Mesodermal cell (in vitro differentiated cells): ENCODE data around the gene PDIA5. TPM values are rescaled to one million over a fixed set of nuclear protein-coding genes. Genes with fewer than 3 reads are reported as not detected.

ENCODE experiments used
- H3K27ac ChIP-seq: 2 replicates; pipeline ENCODE4 v1.7.0; 2013; ENCODE audit warnings: mild to moderate bottlenecking, low read depth, low read length, moderate library complexity; ENCODE audit not compliant: severe bottlenecking
- H3K36me3 ChIP-seq: 2 replicates; pipeline ENCODE4 v1.7.1; 2013; ENCODE audit warnings: mild to moderate bottlenecking, low read length, moderate library complexity; ENCODE audit not compliant: control insufficient read depth, insufficient read depth
- H3K4me1 ChIP-seq: one replicate; pipeline ENCODE4 v1.7.1; 2013; ENCODE audit warnings: mild to moderate bottlenecking, low read length; ENCODE audit not compliant: insufficient read depth, control insufficient read depth, poor library complexity, severe bottlenecking
- H3K4me3 ChIP-seq: 2 replicates; pipeline ENCODE4 v1.7.0; 2013; ENCODE audit warnings: low read length, control low read depth, mild to moderate bottlenecking; ENCODE audit not compliant: insufficient read depth, poor library complexity, severe bottlenecking; ENCODE audit errors: extremely low read depth
- H3K9me3 ChIP-seq: 2 replicates; pipeline ENCODE4 v1.7.1; 2013; ENCODE audit warnings: mild to moderate bottlenecking, low read length, moderate library complexity; ENCODE audit not compliant: control insufficient read depth
- WGBS, 2 experiments: methylation state at CpG; one replicate each; pipeline ENCODE4 v1.1.5; 2013; ENCODE audit warnings: missing lambda C conversion rate in 2 of 2; ENCODE audit not compliant: insufficient coverage in 2 of 2; 5-methylcytosine and 5-hydroxymethylcytosine counted together
- polyA plus RNA-seq, 2 experiments: library from polyadenylated mRNA; stranded (reverse); fragments of 50-300 nt; gene quantifications; one replicate each; pipeline ENCODE4 v1.2.3, GENCODE V29; 2013

Gene PDIA5
- 80.7 TPM for polyA plus RNA-seq (2013, experiment 1 of 2)
- polyA plus RNA-seq (2013, experiment 2 of 2) = 74.0 TPM

GRCh38 chr3:123066896-123067688, at the start of gene PDIA5:
PDIA5 (plus strand) TSS chr3:123067025; CDS start chr3:123067165, 140 bp downstream.
- peak within 1 kb of the TSS; percentile 13 for H3K27ac ChIP-seq
- WGBS, 2 experiments = 0% methylated on average over 42 to 51 of the region's 72 CpGs
- peaks cover 7% of the 10 kb centered on the region for H3K4me1 ChIP-seq
- no peaks in the 10 kb centered on the region for H3K9me3 ChIP-seq
- H3K4me3 ChIP-seq = peak within 1 kb of the TSS; percentile 94
- H3K36me3 ChIP-seq = peaks cover 12% of the 10 kb centered on the region

GRCh38 chr3:123018683-123019082, 48.1 kb upstream of the PDIA5 start:
- Histone ChIP-seq H3K27ac (no peak overlapping the region), H3K4me1 (no peaks in the 10 kb centered on the region), H3K36me3 (no peaks in the 10 kb centered on the region), H3K4me3 (no peak overlapping the region), H3K9me3 (no peaks in the 10 kb centered on the region)
- WGBS, 2 experiments = 86 to 100% methylated on average over 1 of the region's 1 CpG

GRCh38 chr3:123019161-123019560, 47.7 kb upstream of the PDIA5 start:
- Histone ChIP-seq H3K9me3 (no peaks in the 10 kb centered on the region), H3K4me3 (no peak overlapping the region), H3K27ac (no peak overlapping the region), H3K36me3 (no peaks in the 10 kb centered on the region), H3K4me1 (no peaks in the 10 kb centered on the region)
- WGBS, 2 experiments = 88 to 93% methylated on average over 2 of the region's 3 CpGs

- Histone ChIP-seq H3K4me3 (no peak overlapping the region), H3K9me3 (no peaks in the 10 kb centered on the region), H3K36me3 (no peaks in the 10 kb centered on the region), H3K4me1 (no peaks in the 10 kb centered on the region), H3K27ac (no peak overlapping the region)
- WGBS, 2 experiments = 94 to 96% methylated on average over 3 to 4 of the region's 5 CpGs
Observed at GRCh38 chr3:123019591-123019990, 47.2 kb upstream of the PDIA5 start.

GRCh38 chr3:123020709-123021108, 46.1 kb upstream of the PDIA5 start:
- Histone ChIP-seq H3K9me3 (no peaks in the 10 kb centered on the region), H3K27ac (no peak overlapping the region), H3K36me3 (no peaks in the 10 kb centered on the region), H3K4me1 (no peaks in the 10 kb centered on the region), H3K4me3 (no peak overlapping the region)
- WGBS, 2 experiments = 75 to 100% methylated on average over 1 to 3 of the region's 3 CpGs

GRCh38 chr3:123021388-123021787, 45.4 kb upstream of the PDIA5 start:
- Histone ChIP-seq H3K36me3 (no peaks in the 10 kb centered on the region), H3K9me3 (no peaks in the 10 kb centered on the region)
- WGBS, 2 experiments = 80 to 88% methylated on average over 2 to 3 of the region's 7 CpGs

GRCh38 chr3:123021996-123022510, 44.8 kb upstream of the PDIA5 start:
- 83 to 85% methylated on average over 5 to 6 of the region's 7 CpGs for WGBS, 2 experiments
- Histone ChIP-seq H3K27ac (no peak overlapping the region), H3K9me3 (no peaks in the 10 kb centered on the region)

More at GRCh38 chr3:123021388-123021787, 45.4 kb upstream of the PDIA5 start:
- H3K4me3 ChIP-seq = no peak overlapping the region
- no peaks in the 10 kb centered on the region for H3K4me1 ChIP-seq
- H3K27ac ChIP-seq = no peak overlapping the region

GRCh38 chr3:123024056-123024455, 42.8 kb upstream of the PDIA5 start:
- WGBS, 2 experiments = 67% methylated on average over 1 of the region's 1 CpG; no CpG with 5 or more reads in 1 of the 2 experiments

More at GRCh38 chr3:123021996-123022510, 44.8 kb upstream of the PDIA5 start:
- H3K4me1 ChIP-seq = no peaks in the 10 kb centered on the region
- no peak overlapping the region for H3K4me3 ChIP-seq
- H3K36me3 ChIP-seq = no peaks in the 10 kb centered on the region

GRCh38 chr3:123025642-123026521, 40.9 kb upstream of the PDIA5 start:
- H3K4me3 ChIP-seq = peak overlapping the region; percentile 46
- 16 to 21% methylated on average over 17 to 26 of the region's 33 CpGs for WGBS, 2 experiments
- no peaks in the 10 kb centered on the region for H3K36me3 ChIP-seq
- H3K4me1 ChIP-seq = no peaks in the 10 kb centered on the region
- no peak overlapping the region for H3K27ac ChIP-seq
- H3K9me3 ChIP-seq = no peaks in the 10 kb centered on the region

More at GRCh38 chr3:123024056-123024455, 42.8 kb upstream of the PDIA5 start:
- Histone ChIP-seq H3K4me3 (no peak overlapping the region), H3K4me1 (no peaks in the 10 kb centered on the region), H3K9me3 (no peaks in the 10 kb centered on the region), H3K36me3 (no peaks in the 10 kb centered on the region), H3K27ac (no peak overlapping the region)

GRCh38 chr3:123026565-123027291, 40.1 kb upstream of the PDIA5 start:
- Histone ChIP-seq H3K9me3 (no peaks in the 10 kb centered on the region), H3K4me3 (peak overlapping the region; percentile 46), H3K4me1 (no peaks in the 10 kb centered on the region), H3K27ac (no peak overlapping the region), H3K36me3 (no peaks in the 10 kb centered on the region)
- WGBS, 2 experiments = 0% methylated on average over 46 to 52 of the region's 62 CpGs
